HEK293 (cell line): ENCODE results near the gene EIF2AK2.

Source experiments
- CTCF ChIA-PET: fragments of 350-600 bp; formaldehyde crosslinking; extraction: SDS; loops from one replicate; lab custom pipeline; 2021; ENCODE audit warnings: antibody characterized with exemption; lab: Yijun Ruan, JAX
- POLR2A ChIA-PET: fragments of 300-600 bp; formaldehyde crosslinking; extraction: SDS; loops from one replicate; lab custom pipeline; 2020; ENCODE audit warnings: antibody characterized with exemption, inconsistent platforms; lab: Yijun Ruan, JAX
- H3K27ac ChIP-seq: fragments of 200-500 bp; sonication (Bioruptor generic); 2 replicates; pipeline ENCODE4 v1.5.1; 2014; ENCODE audit warnings: low read depth, low read length, control low read depth, inconsistent platforms; ENCODE audit errors: extremely low read depth
- H3K36me3 ChIP-seq, 2 experiments: fragments of 200-500 bp in 1 of 2; sonication (Bioruptor generic) in 1 of 2; 1 replicate in 1 of 2; 2 replicates in 1 of 2; pipeline ENCODE4 v1.5.1; 2014 to 2017; ENCODE audit warnings: inconsistent platforms in 2 of 2, low read length in 2 of 2; ENCODE audit not compliant: control insufficient read depth in 2 of 2, insufficient read depth in 1 of 2
- H3K4me1 ChIP-seq: fragments of 200-500 bp; sonication (Bioruptor generic); 2 replicates; pipeline ENCODE4 v1.5.1; 2014; ENCODE audit warnings: mild to moderate bottlenecking, low read length, inconsistent platforms; ENCODE audit not compliant: control insufficient read depth, insufficient read depth
- H3K4me3 ChIP-seq: 2 replicates; pipeline ENCODE4 v1.5.1; 2011; ENCODE audit warnings: low read depth, mild to moderate bottlenecking, control low read depth, low read length, moderate library complexity
- H3K9me3 ChIP-seq: fragments of 200-500 bp; sonication (Bioruptor generic); 2 replicates; pipeline ENCODE4 v1.5.1; 2014; ENCODE audit warnings: low read depth, low read length, inconsistent platforms; ENCODE audit not compliant: control insufficient read depth, insufficient read depth
- AEBP2 ChIP-seq: fragments of 450-650 bp; formaldehyde crosslinking; IDR thresholded peaks from 2 replicates; pipeline ENCODE4 v1.5.1; 2016; ENCODE audit warnings: missing biosample characterization, missing genetic modification characterization, borderline replicate concordance
- EGR2 ChIP-seq: fragments of 450-650 bp; formaldehyde crosslinking; IDR thresholded peaks from 2 replicates; pipeline ENCODE4 v1.5.1; 2016; ENCODE audit warnings: low read depth, missing biosample characterization, missing genetic modification characterization
- HIC1 ChIP-seq: fragments of 450-650 bp; formaldehyde crosslinking; IDR thresholded peaks from 2 replicates; pipeline ENCODE4 v1.5.1; 2016; ENCODE audit warnings: missing biosample characterization, missing genetic modification characterization
- INSM2 ChIP-seq: fragments of 450-650 bp; formaldehyde crosslinking; IDR thresholded peaks from 2 replicates; pipeline ENCODE4 v1.5.1; 2016; ENCODE audit warnings: missing biosample characterization, missing genetic modification characterization
- MEIS1 ChIP-seq: sonication (generic); formaldehyde crosslinking; IDR thresholded peaks from 2 replicates; pipeline ENCODE4 v1.8.1; 2022; ENCODE audit warnings: missing genetic modification reagents, mild to moderate bottlenecking, borderline replicate concordance
- OSR2 ChIP-seq: fragments of 450-650 bp; formaldehyde crosslinking; IDR thresholded peaks from 2 replicates; pipeline ENCODE4 v1.5.1; 2016; ENCODE audit warnings: missing biosample characterization, missing genetic modification characterization
- PRDM1 ChIP-seq: fragments of 450-650 bp; formaldehyde crosslinking; IDR thresholded peaks from 2 replicates; pipeline ENCODE4; 2016; ENCODE audit warnings: missing biosample characterization, missing genetic modification characterization
- RBAK ChIP-seq: fragments of 450-650 bp; formaldehyde crosslinking; IDR thresholded peaks from 2 replicates; pipeline ENCODE4 v1.5.1; 2016; ENCODE audit warnings: missing biosample characterization, missing genetic modification characterization
- SALL2 ChIP-seq: fragments of 450-650 bp; formaldehyde crosslinking; IDR thresholded peaks from 2 replicates; pipeline ENCODE4 v1.5.0; 2017; ENCODE audit warnings: missing biosample characterization, mild to moderate bottlenecking, missing genetic modification characterization, borderline replicate concordance
- ZFHX2 ChIP-seq: fragments of 450-650 bp; formaldehyde crosslinking; conservative IDR thresholded peaks from 2 replicates; pipeline ENCODE4 v1.5.1; 2016; ENCODE audit warnings: missing biosample characterization, missing genetic modification characterization
- ZFP69B ChIP-seq: fragments of 450-650 bp; formaldehyde crosslinking; IDR thresholded peaks from 2 replicates; pipeline ENCODE4 v1.5.1; 2016; ENCODE audit warnings: missing biosample characterization, missing genetic modification characterization
- ZNF114 ChIP-seq: fragments of 450-650 bp; formaldehyde crosslinking; IDR thresholded peaks from 2 replicates; pipeline ENCODE4 v1.5.0; 2017; ENCODE audit warnings: missing biosample characterization, missing genetic modification characterization
- ZNF121 ChIP-seq: fragments of 450-650 bp; formaldehyde crosslinking; IDR thresholded peaks from 2 replicates; pipeline ENCODE4 v1.5.1; 2016; ENCODE audit warnings: missing biosample characterization, missing genetic modification characterization
- ZNF311 ChIP-seq: fragments of 450-650 bp; formaldehyde crosslinking; IDR thresholded peaks from 2 replicates; pipeline ENCODE4 v1.5.1; 2017; ENCODE audit warnings: missing biosample characterization, missing genetic modification characterization, borderline replicate concordance
- ZNF324 ChIP-seq: fragments of 450-650 bp; formaldehyde crosslinking; IDR thresholded peaks from 2 replicates; pipeline ENCODE4 v1.5.1; 2016; ENCODE audit warnings: missing biosample characterization, missing genetic modification characterization
- ZNF426 ChIP-seq: fragments of 450-650 bp; formaldehyde crosslinking; IDR thresholded peaks from 2 replicates; pipeline ENCODE4 v1.5.1; 2017; ENCODE audit warnings: missing biosample characterization, missing genetic modification characterization, mild to moderate bottlenecking, inconsistent platforms, moderate library complexity
- ZNF433 ChIP-seq: fragments of 450-650 bp; formaldehyde crosslinking; IDR thresholded peaks from 2 replicates; pipeline ENCODE4 v1.5.1; 2016; ENCODE audit warnings: missing biosample characterization, missing genetic modification characterization, low read depth
- ZNF571 ChIP-seq: fragments of 450-650 bp; formaldehyde crosslinking; IDR thresholded peaks from 2 replicates; pipeline ENCODE4 v1.5.0; 2017; ENCODE audit warnings: missing biosample characterization, missing genetic modification characterization
- ZNF664 ChIP-seq: fragments of 450-650 bp; formaldehyde crosslinking; IDR thresholded peaks from 2 replicates; pipeline ENCODE4 v1.5.1; 2016; ENCODE audit warnings: missing biosample characterization, missing genetic modification characterization
- ZNF747 ChIP-seq: fragments of 450-650 bp; formaldehyde crosslinking; IDR thresholded peaks from 2 replicates; pipeline ENCODE4 v1.5.1; 2016; ENCODE audit warnings: missing biosample characterization, missing genetic modification characterization
- ZNF837 ChIP-seq: fragments of 450-650 bp; formaldehyde crosslinking; IDR thresholded peaks from 2 replicates; pipeline ENCODE4 v1.5.1; 2016; ENCODE audit warnings: missing biosample characterization, missing genetic modification characterization
- TF ChIP-seq, protein P1 (sequence below): fragments of 450-650 bp; formaldehyde crosslinking; IDR thresholded peaks from 2 replicates; pipeline ENCODE4 v1.5.1; 2016; ENCODE audit warnings: missing biosample characterization, missing genetic modification characterization
- TF ChIP-seq, protein P2 (sequence below): IDR thresholded peaks from 2 replicates; pipeline ENCODE4 v1.6.1; 2011; ENCODE audit warnings: mild to moderate bottlenecking, low read depth, low read length, borderline replicate concordance
- TF ChIP-seq, protein P3 (sequence below): fragments of 450-650 bp; formaldehyde crosslinking; IDR thresholded peaks from 2 replicates; pipeline ENCODE4 v1.5.1; 2016; ENCODE audit warnings: missing biosample characterization, missing genetic modification characterization

The EIF2AK2 gene

DNA sequence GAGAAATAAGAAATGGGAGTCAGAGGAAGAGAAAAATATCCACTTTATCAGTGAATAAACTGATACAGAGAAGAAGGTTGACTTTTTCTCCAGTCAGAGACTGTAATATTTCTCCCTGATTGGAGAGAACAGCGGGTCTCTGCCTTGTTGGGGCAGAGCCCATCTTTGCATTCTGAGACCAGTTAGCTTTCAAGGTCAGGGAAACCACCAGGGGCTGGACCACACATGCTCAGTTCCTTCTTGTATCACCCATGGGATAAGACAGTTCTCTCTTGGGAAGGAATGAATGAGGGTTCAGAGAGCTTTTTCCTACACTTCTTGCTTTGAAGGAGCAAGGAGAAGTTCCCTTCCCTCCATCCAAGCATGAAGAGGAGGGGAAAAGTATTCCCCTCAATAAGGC lies 60.2 kb downstream of the EIF2AK2 start:
- Histone ChIP-seq H3K4me3 (no peak overlapping the region), H3K9me3 (no peaks in the 10 kb centered on the region), H3K36me3 (peaks cover 41 to 83% of the 10 kb centered on the region in 2 experiments), H3K4me1 (no peaks in the 10 kb centered on the region), H3K27ac (no peak overlapping the region)
- TF ChIP-seq ZNF664 (no peak), ZFP69B (no peak), MEIS1 (CRISPR knock-in tag) (no peak), ZNF747 (tag by site-specific recombination) (no peak), ZNF426 (no peak), ZNF837 (tag by site-specific recombination) (no peak), HIC1 (no peak), PRDM1 (tag by site-specific recombination) (no peak), ZNF114 (tag by site-specific recombination) (no peak), ZNF571 (tag by site-specific recombination) (no peak), OSR2 (tag by site-specific recombination) (no peak)
- TF ChIP-seq, protein P1, sequence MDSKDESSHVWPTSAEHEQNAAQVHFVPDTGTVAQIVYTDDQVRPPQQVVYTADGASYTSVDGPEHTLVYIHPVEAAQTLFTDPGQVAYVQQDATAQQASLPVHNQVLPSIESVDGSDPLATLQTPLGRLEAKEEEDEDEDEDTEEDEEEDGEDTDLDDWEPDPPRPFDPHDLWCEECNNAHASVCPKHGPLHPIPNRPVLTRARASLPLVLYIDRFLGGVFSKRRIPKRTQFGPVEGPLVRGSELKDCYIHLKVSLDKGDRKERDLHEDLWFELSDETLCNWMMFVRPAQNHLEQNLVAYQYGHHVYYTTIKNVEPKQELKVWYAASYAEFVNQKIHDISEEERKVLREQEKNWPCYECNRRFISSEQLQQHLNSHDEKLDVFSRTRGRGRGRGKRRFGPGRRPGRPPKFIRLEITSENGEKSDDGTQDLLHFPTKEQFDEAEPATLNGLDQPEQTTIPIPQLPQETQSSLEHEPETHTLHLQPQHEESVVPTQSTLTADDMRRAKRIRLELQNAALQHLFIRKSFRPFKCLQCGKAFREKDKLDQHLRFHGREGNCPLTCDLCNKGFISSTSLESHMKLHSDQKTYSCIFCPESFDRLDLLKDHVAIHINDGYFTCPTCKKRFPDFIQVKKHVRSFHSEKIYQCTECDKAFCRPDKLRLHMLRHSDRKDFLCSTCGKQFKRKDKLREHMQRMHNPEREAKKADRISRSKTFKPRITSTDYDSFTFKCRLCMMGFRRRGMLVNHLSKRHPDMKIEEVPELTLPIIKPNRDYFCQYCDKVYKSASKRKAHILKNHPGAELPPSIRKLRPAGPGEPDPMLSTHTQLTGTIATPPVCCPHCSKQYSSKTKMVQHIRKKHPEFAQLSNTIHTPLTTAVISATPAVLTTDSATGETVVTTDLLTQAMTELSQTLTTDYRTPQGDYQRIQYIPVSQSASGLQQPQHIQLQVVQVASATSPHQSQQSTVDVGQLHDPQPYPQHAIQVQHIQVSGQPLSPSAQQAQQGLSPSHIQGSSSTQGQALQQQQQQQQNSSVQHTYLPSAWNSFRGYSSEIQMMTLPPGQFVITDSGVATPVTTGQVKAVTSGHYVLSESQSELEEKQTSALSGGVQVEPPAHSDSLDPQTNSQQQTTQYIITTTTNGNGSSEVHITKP, result no peak
- CTCF ChIA-PET, result no interaction called here
- POLR2A ChIA-PET, result no interaction called here

GRCh38 chr2:37091873-37092272 lies 64.9 kb downstream of the EIF2AK2 start:
- no peak overlapping the region for H3K4me3 ChIP-seq
- H3K9me3 ChIP-seq, result no peaks in the 10 kb centered on the region
- H3K27ac ChIP-seq, result no peak overlapping the region
- POLR2A ChIA-PET, result interaction anchor here (1.5 kb wide), 1 partner anchor 8 kb away, joined by 4 read pairs; the partner anchor contains the start of genes GPATCH11 and HEATR5B
- H3K36me3 ChIP-seq, result peaks cover 49 to 74% of the 10 kb centered on the region in 2 experiments
- CTCF ChIA-PET, result interaction anchor here (0.6 kb wide), 1 partner anchor 210 kb away, joined by 3 read pairs; no protein-coding TSS in a partner anchor
- H3K4me1 ChIP-seq, result no peaks in the 10 kb centered on the region
- TF ChIP-seq ZNF121, result no peak
- TF ChIP-seq ZNF324, result no peak
- no peak for TF ChIP-seq ZNF433
- TF ChIP-seq ZFHX2, result no peak
- no peak for TF ChIP-seq AEBP2 (tag by site-specific recombination)
- no peak for TF ChIP-seq ZNF311 (tag by site-specific recombination)
- TF ChIP-seq, protein P2, sequence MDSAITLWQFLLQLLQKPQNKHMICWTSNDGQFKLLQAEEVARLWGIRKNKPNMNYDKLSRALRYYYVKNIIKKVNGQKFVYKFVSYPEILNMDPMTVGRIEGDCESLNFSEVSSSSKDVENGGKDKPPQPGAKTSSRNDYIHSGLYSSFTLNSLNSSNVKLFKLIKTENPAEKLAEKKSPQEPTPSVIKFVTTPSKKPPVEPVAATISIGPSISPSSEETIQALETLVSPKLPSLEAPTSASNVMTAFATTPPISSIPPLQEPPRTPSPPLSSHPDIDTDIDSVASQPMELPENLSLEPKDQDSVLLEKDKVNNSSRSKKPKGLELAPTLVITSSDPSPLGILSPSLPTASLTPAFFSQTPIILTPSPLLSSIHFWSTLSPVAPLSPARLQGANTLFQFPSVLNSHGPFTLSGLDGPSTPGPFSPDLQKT, result no peak
- no peak for TF ChIP-seq EGR2 (tag by site-specific recombination)
- TF ChIP-seq, protein P3, sequence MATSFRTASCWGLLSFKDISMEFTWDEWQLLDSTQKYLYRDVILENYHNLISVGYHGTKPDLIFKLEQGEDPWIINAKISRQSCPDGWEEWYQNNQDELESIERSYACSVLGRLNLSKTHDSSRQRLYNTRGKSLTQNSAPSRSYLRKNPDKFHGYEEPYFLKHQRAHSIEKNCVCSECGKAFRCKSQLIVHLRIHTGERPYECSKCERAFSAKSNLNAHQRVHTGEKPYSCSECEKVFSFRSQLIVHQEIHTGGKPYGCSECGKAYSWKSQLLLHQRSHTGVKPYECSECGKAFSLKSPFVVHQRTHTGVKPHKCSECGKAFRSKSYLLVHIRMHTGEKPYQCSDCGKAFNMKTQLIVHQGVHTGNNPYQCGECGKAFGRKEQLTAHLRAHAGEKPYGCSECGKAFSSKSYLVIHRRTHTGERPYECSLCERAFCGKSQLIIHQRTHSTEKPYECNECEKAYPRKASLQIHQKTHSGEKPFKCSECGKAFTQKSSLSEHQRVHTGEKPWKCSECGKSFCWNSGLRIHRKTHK (tag by site-specific recombination), result no peak
- TF ChIP-seq INSM2 (tag by site-specific recombination), result no peak
- no peak for TF ChIP-seq SALL2 (tag by site-specific recombination)
- TF ChIP-seq RBAK (tag by site-specific recombination), result no peak
